Caco-2 (cell line): ENCODE measurements around the gene TUBB2B. TPM values are rescaled to one million over a fixed set of nuclear protein-coding genes. Genes with fewer than 3 reads are reported as not detected.

Source experiments
- BruUV-seq: library from RNA; stranded (reverse); fragments of 400-500 nt; replicated peaks from 2 replicates; lab custom pipeline; 2021; lab: Mats Ljungman, UMichigan
- CTCF ChIA-PET: fragments of 300-600 bp; sonication (Branson Sonifier 250); formaldehyde crosslinking; loops from one replicate; lab custom pipeline; 2022; ENCODE audit warnings: antibody characterized with exemption; lab: Charles Lee
- POLR2A ChIA-PET: fragments of 300-600 bp; sonication (Branson Sonifier 250); formaldehyde crosslinking; loops from one replicate; lab custom pipeline; 2022; ENCODE audit warnings: antibody characterized with exemption; lab: Charles Lee
- DNase-seq, 2 experiments: peaks; one replicate each; pipeline versions ENCODE4 v3.0.0 to v3.0.0-alpha.2; 2020 to 2022
- H3K27me3 ChIP-seq: replicated peaks from 2 replicates; pipeline ENCODE4 v1.6.0; 2011; ENCODE audit warnings: low read length; ENCODE audit not compliant: control insufficient read depth, insufficient read depth
- H3K36me3 ChIP-seq: 2 replicates; pipeline ENCODE4 v1.5.1; 2011; ENCODE audit warnings: low read length; ENCODE audit not compliant: control insufficient read depth, insufficient read depth
- H3K4me1 ChIP-seq: fragments of 250-450 bp; sonication (Bioruptor Pico); 2 replicates; pipeline ENCODE4 v1.5.1; 2020; ENCODE audit warnings: mild to moderate bottlenecking
- H3K4me3 ChIP-seq: 2 replicates; pipeline ENCODE4 v1.5.1; 2011; ENCODE audit warnings: low read depth, mild to moderate bottlenecking, control low read depth, low read length
- H3K9me3 ChIP-seq: fragments of 250-450 bp; sonication (Bioruptor Pico); 2 replicates; pipeline ENCODE4 v1.5.1; 2020; ENCODE audit warnings: mild to moderate bottlenecking, moderate library complexity
- H3K27ac Mint-ChIP-seq: one replicate; pipeline ENCODE4 v1.8.0; 2022; ENCODE audit warnings: mixed read lengths; ENCODE audit not compliant: unreplicated experiment
- H3K27me3 Mint-ChIP-seq: one replicate; pipeline ENCODE4 v1.8.0; 2022; ENCODE audit warnings: mixed read lengths; ENCODE audit not compliant: insufficient read depth, unreplicated experiment
- H3K36me3 Mint-ChIP-seq: one replicate; pipeline ENCODE4 v1.8.0; 2022; ENCODE audit warnings: mild to moderate bottlenecking, mixed read lengths; ENCODE audit not compliant: insufficient read depth, unreplicated experiment
- H3K4me1 Mint-ChIP-seq: one replicate; pipeline ENCODE4 v1.8.0; 2022; ENCODE audit warnings: low read depth, mixed read lengths; ENCODE audit not compliant: unreplicated experiment
- H3K4me3 Mint-ChIP-seq: one replicate; pipeline ENCODE4 v1.8.0; 2022; ENCODE audit warnings: mild to moderate bottlenecking, moderate library complexity, mixed read lengths; ENCODE audit not compliant: unreplicated experiment
- H3K9me3 Mint-ChIP-seq: one replicate; pipeline ENCODE4 v1.8.0; 2022; ENCODE audit warnings: mixed read lengths; ENCODE audit not compliant: unreplicated experiment
- CTCF ChIP-seq, 2 experiments: fragments of 200-600 bp in 1 of 2; IDR thresholded peaks; 1 replicate in 1 of 2; 2 replicates in 1 of 2; pipeline versions ENCODE4 v1.5.1 to v1.8.0; 2011 to 2022; ENCODE audit warnings: antibody characterized with exemption in 1 of 2, control low read depth in 1 of 2, inconsistent platforms in 1 of 2, low read depth in 1 of 2, low read length in 1 of 2, mild to moderate bottlenecking in 1 of 2, moderate library complexity in 1 of 2; ENCODE audit not compliant: insufficient read depth in 1 of 2, severe bottlenecking in 1 of 2, unreplicated experiment in 1 of 2
- intact Hi-C: fragments of 100-400 bp; cut with micrococcal nuclease; formaldehyde crosslinking; loops from one replicate; pipeline ENCODE4 v1.10.0; 2022; ENCODE audit not compliant: unreplicated experiment
- total RNA-seq: library from RNA; stranded (reverse); gene quantifications from 2 replicates; pipeline ENCODE4 v1.2.3, GENCODE V29; 2022

The TUBB2B gene
- total RNA-seq, 1 experiment from 2014 or later: 150 TPM

- no peaks in the 10 kb centered on the region for H3K27me3 Mint-ChIP-seq
- no peak overlapping the region for H3K4me3 Mint-ChIP-seq
- no peak overlapping the region for H3K27ac Mint-ChIP-seq
- Histone ChIP-seq H3K4me1 (0 out of 2 replicates have a peak, but pooled peaks cover 6% of the 10 kb centered on the region), H3K27me3 (no peaks in the 10 kb centered on the region), H3K9me3 (no peaks in the 10 kb centered on the region), H3K36me3 (no peaks in the 10 kb centered on the region), H3K4me3 (no peak overlapping the region)
- ChIA-PET CTCF (no interaction called here), POLR2A (interaction anchor here (0.6 kb wide), 1 partner anchor 26 kb away, joined by 3 read pairs; no protein-coding TSS in a partner anchor)
- no peaks in the 10 kb centered on the region for H3K36me3 Mint-ChIP-seq
- intact Hi-C loops: no loop called here
- no TSS peak for BruUV-seq
- DNase-seq: no peak
- H3K9me3 Mint-ChIP-seq: no peaks in the 10 kb centered on the region
- no peak for TF ChIP-seq CTCF (IDR thresholded peaks at IDR 0.05; ENCODE audit: insufficient read depth in 1 of 2, low read depth in 1 of 2, low read length in 1 of 2, severe bottlenecking in 1 of 2, unreplicated experiment in 1 of 2)
- H3K4me1 Mint-ChIP-seq: peaks cover 14% of the 10 kb centered on the region
Observed at GRCh38 chr6:3205913-3206312, 21.5 kb downstream of the TUBB2B start.

DNA sequence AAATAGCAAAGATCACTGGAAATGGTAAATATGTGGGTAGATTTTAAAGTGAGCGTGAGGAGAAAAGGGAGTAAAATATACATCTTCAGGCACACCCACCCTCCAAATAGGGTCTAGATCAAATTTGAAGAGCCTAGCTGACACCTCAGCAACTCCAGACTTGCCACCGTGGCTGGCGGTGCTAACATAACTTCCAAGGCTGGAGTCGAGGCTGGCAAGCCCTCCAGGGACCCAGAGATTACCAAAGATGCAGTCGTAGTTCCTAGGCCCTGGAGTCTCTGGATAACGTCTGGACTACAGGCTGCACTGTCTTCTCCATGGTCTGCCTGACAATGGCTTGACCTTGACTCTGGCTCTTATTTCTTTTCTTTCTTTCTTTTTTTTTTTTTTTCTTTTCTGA lies 22.5 kb downstream of the TUBB2B start:
- DNase-seq: no peak
- no peaks in the 10 kb centered on the region for H3K36me3 ChIP-seq
- Mint-ChIP-seq H3K9me3 (no peaks in the 10 kb centered on the region), H3K27ac (no peak overlapping the region), H3K4me3 (no peak overlapping the region), H3K36me3 (no peaks in the 10 kb centered on the region), H3K27me3 (no peaks in the 10 kb centered on the region), H3K4me1 (peaks cover 14% of the 10 kb centered on the region)
- no peaks in the 10 kb centered on the region for H3K9me3 ChIP-seq
- BruUV-seq: no TSS peak
- 0 out of 2 replicates have a peak, but pooled peaks cover 6% of the 10 kb centered on the region for H3K4me1 ChIP-seq
- ChIA-PET CTCF (no interaction called here), POLR2A (no interaction called here)
- H3K27me3 ChIP-seq: no peaks in the 10 kb centered on the region
- no peak for TF ChIP-seq CTCF (IDR thresholded peaks at IDR 0.05; ENCODE audit: insufficient read depth in 1 of 2, low read depth in 1 of 2, low read length in 1 of 2, severe bottlenecking in 1 of 2, unreplicated experiment in 1 of 2)
- no peak overlapping the region for H3K4me3 ChIP-seq
- intact Hi-C loops: no loop called here

GRCh38 chr6:3202999-3203696 lies 24.3 kb downstream of the TUBB2B start:
- intact Hi-C loops: no loop called here
- no peak overlapping the region for H3K27ac Mint-ChIP-seq
- no peaks in the 10 kb centered on the region for H3K36me3 Mint-ChIP-seq
- BruUV-seq: no TSS peak
- H3K9me3 Mint-ChIP-seq: no peaks in the 10 kb centered on the region
- H3K4me1 Mint-ChIP-seq: peaks cover under 1% of the 10 kb centered on the region
- no peak for DNase-seq
- ChIA-PET POLR2A (no interaction called here), CTCF (no interaction called here)
- Histone ChIP-seq H3K4me3 (no peak overlapping the region), H3K9me3 (no peaks in the 10 kb centered on the region), H3K27me3 (no peaks in the 10 kb centered on the region), H3K4me1 (no peaks in the 10 kb centered on the region), H3K36me3 (no peaks in the 10 kb centered on the region)
- no peaks in the 10 kb centered on the region for H3K27me3 Mint-ChIP-seq
- H3K4me3 Mint-ChIP-seq: no peak overlapping the region
- TF ChIP-seq CTCF (IDR thresholded peaks at IDR 0.05; ENCODE audit: insufficient read depth in 1 of 2, low read depth in 1 of 2, low read length in 1 of 2, severe bottlenecking in 1 of 2, unreplicated experiment in 1 of 2): no peak
